Left ventricle myocardium inferior (tissue), 1 donor: ENCODE measurements around the gene AP3B1. TPM values are rescaled to one million over a fixed set of nuclear protein-coding genes. Genes with fewer than 3 reads are reported as not detected.

Experiments
- DNase-seq: peaks from one replicate; pipeline ENCODE4 v3.0.0-alpha.2; 2020
- H3K27ac ChIP-seq: fragments of 200-600 bp; replicated peaks from 2 replicates; pipeline ENCODE4 v1.8.0; 2021
- H3K27me3 ChIP-seq: fragments of 200-600 bp; 2 replicates; pipeline ENCODE4 v1.8.0; 2021; ENCODE audit warnings: low read depth
- H3K36me3 ChIP-seq: fragments of 200-600 bp; 2 replicates; pipeline ENCODE4 v1.8.0; 2021
- H3K4me1 ChIP-seq: fragments of 200-600 bp; 2 replicates; pipeline ENCODE4 v1.8.0; 2021
- H3K4me3 ChIP-seq: fragments of 200-600 bp; 2 replicates; pipeline ENCODE4 v1.8.0; 2021; ENCODE audit warnings: mild to moderate bottlenecking, moderate library complexity
- H3K9me3 ChIP-seq: fragments of 200-600 bp; replicated peaks from 2 replicates; pipeline ENCODE4 v1.8.0; 2021
- CTCF ChIP-seq: fragments of 200-600 bp; IDR thresholded peaks from 2 replicates; pipeline ENCODE4 v1.8.0; 2021; ENCODE audit warnings: antibody characterized with exemption, mild to moderate bottlenecking, borderline replicate concordance
- intact Hi-C: fragments of 100-400 bp; cut with micrococcal nuclease; formaldehyde crosslinking; loops from one replicate; pipeline ENCODE4 v1.11.0; 2022
- total RNA-seq: library from RNA; stranded (reverse); fragmentation: NEBNext Ultra II Directional; extraction: Animal tissue kit (Norgen Biotek cat#: 25700); gene quantifications from one replicate; pipeline ENCODE4 v1.2.1, GENCODE V29; 2021
- donor health status: DM: no; HTN: yes; CAD: no; lungs with severe emphysema.

The AP3B1 gene
- total RNA-seq, 1 donor from 2014 or later, result 22.0 TPM

- Histone ChIP-seq H3K4me1 (peaks cover 5% of the 10 kb centered on the region), H3K27ac (no peak overlapping the region), H3K4me3 (no peak overlapping the region), H3K36me3 (no peaks in the 10 kb centered on the region), H3K9me3 (no peaks in the 10 kb centered on the region), H3K27me3 (no peaks in the 10 kb centered on the region)
- TF ChIP-seq CTCF, result no peak
- no peak for DNase-seq
- intact Hi-C loops, result no loop called here
Observed at GRCh38 chr5:77987331-77987730, 307.2 kb downstream of the AP3B1 start.

- Histone ChIP-seq H3K27me3 (no peaks in the 10 kb centered on the region), H3K27ac (no peak overlapping the region), H3K36me3 (no peaks in the 10 kb centered on the region), H3K4me3 (no peak overlapping the region), H3K4me1 (peaks cover 5% of the 10 kb centered on the region), H3K9me3 (no peaks in the 10 kb centered on the region)
- no peak for DNase-seq
- TF ChIP-seq CTCF, result no peak
- intact Hi-C loops, result no loop called here
Observed at GRCh38 chr5:77986261-77986660, 308.2 kb downstream of the AP3B1 start.

- Histone ChIP-seq H3K27ac (no peak overlapping the region), H3K4me1 (peaks cover 5% of the 10 kb centered on the region), H3K9me3 (no peaks in the 10 kb centered on the region), H3K4me3 (no peak overlapping the region), H3K27me3 (peaks cover 3% of the 10 kb centered on the region), H3K36me3 (no peaks in the 10 kb centered on the region)
- no peak for TF ChIP-seq CTCF
- DNase-seq, result no peak
- intact Hi-C loops, result no loop called here
Observed at GRCh38 chr5:77985247-77985646, 309.3 kb downstream of the AP3B1 start.

- no peaks in the 10 kb centered on the region for H3K36me3 ChIP-seq
- peaks cover 9% of the 10 kb centered on the region for H3K27me3 ChIP-seq
- H3K9me3 ChIP-seq, result no peaks in the 10 kb centered on the region
- peaks cover 5% of the 10 kb centered on the region for H3K4me1 ChIP-seq
- DNase-seq, result no peak
- intact Hi-C loops, result no loop called here
- no peak for TF ChIP-seq CTCF
- no peak overlapping the region for H3K4me3 ChIP-seq
- H3K27ac ChIP-seq, result no peak overlapping the region
Observed at GRCh38 chr5:77984587-77984986, 309.9 kb downstream of the AP3B1 start.

- H3K27me3 ChIP-seq, result peaks cover 17% of the 10 kb centered on the region
- no peaks in the 10 kb centered on the region for H3K9me3 ChIP-seq
- peaks cover 5% of the 10 kb centered on the region for H3K4me1 ChIP-seq
- H3K27ac ChIP-seq, result no peak overlapping the region
- no peaks in the 10 kb centered on the region for H3K36me3 ChIP-seq
- no peak for DNase-seq
- intact Hi-C loops, result no loop called here
- no peak for TF ChIP-seq CTCF
- no peak overlapping the region for H3K4me3 ChIP-seq
Observed at GRCh38 chr5:77983482-77984199, 310.9 kb downstream of the AP3B1 start.
